Keratinocyte (primary cell): Measurements from ENCODE around the gene HHATL. TPM values are rescaled to one million over a fixed set of nuclear protein-coding genes. Genes with fewer than 3 reads are reported as not detected.

ENCODE experiments used
- DNase-seq: peaks from one replicate; pipeline ENCODE4 v3.0.0-alpha.2; 2011; ENCODE audit warnings: low read depth, missing footprints, low spot score
- FAIRE-seq: peaks from 2 replicates; lab custom pipeline; 2011; peaks lifted over from hg19 to GRCh38; lab: Jason Lieb, UNC
- H2AFZ ChIP-seq: 2 replicates; pipeline ENCODE4 v1.6.0; 2012; ENCODE audit warnings: low read length, control low read depth, inconsistent platforms; ENCODE audit not compliant: control insufficient read depth
- H3K27ac ChIP-seq: 2 replicates; pipeline ENCODE4 v1.5.1; 2011; ENCODE audit warnings: low read length; ENCODE audit not compliant: control insufficient read depth, insufficient read depth
- H3K27me3 ChIP-seq: 3 replicates; pipeline ENCODE4 v1.6.0; 2011; ENCODE audit warnings: low read length; ENCODE audit not compliant: control insufficient read depth, insufficient read depth; ENCODE audit errors: extremely low read depth
- H3K36me3 ChIP-seq, 2 experiments: 2 replicates in 1 of 2; 3 replicates in 1 of 2; pipeline ENCODE4 v1.5.1; 2011; ENCODE audit warnings: low read length in 2 of 2, mild to moderate bottlenecking in 1 of 2; ENCODE audit not compliant: control insufficient read depth in 2 of 2, insufficient read depth in 2 of 2; ENCODE audit errors: extremely low read depth in 1 of 2
- H3K4me1 ChIP-seq: 3 replicates; pipeline ENCODE4 v1.5.1; 2011; ENCODE audit warnings: low read length; ENCODE audit not compliant: control insufficient read depth, insufficient read depth; ENCODE audit errors: extremely low read depth
- H3K4me2 ChIP-seq: 3 replicates; pipeline ENCODE4 v1.6.0; 2011; ENCODE audit warnings: low read depth, low read length; ENCODE audit not compliant: control insufficient read depth, insufficient read depth; ENCODE audit errors: extremely low read depth
- H3K4me3 ChIP-seq, 3 experiments: fragments of 200-600 bp in 1 of 3; sonication (generic) in 1 of 3; 2 replicates in 2 of 3; 3 replicates in 1 of 3; pipeline ENCODE4 v1.5.1; 2011 to 2016; ENCODE audit warnings: low read length in 3 of 3, mild to moderate bottlenecking in 3 of 3, control low read depth in 2 of 3, inconsistent platforms in 1 of 3, low read depth in 1 of 3, mixed read lengths in 1 of 3, mixed run types in 1 of 3, moderate library complexity in 1 of 3; ENCODE audit not compliant: control insufficient read depth in 2 of 3, insufficient read depth in 2 of 3; ENCODE audit errors: extremely low read depth in 1 of 3
- H3K79me2 ChIP-seq: 2 replicates; pipeline ENCODE4 v1.6.0; 2012; ENCODE audit warnings: low read length; ENCODE audit not compliant: control insufficient read depth, insufficient read depth
- H3K9ac ChIP-seq: 3 replicates; pipeline ENCODE4 v1.6.0; 2011; ENCODE audit warnings: low read length; ENCODE audit not compliant: control insufficient read depth, insufficient read depth; ENCODE audit errors: extremely low read depth
- H3K9me1 ChIP-seq: 3 replicates; pipeline ENCODE4 v1.6.0; 2011; ENCODE audit warnings: low read length; ENCODE audit not compliant: control insufficient read depth, insufficient read depth; ENCODE audit errors: extremely low read depth
- H3K9me3 ChIP-seq: 2 replicates; pipeline ENCODE4 v1.5.1; 2012; ENCODE audit warnings: low read depth, low read length; ENCODE audit not compliant: control insufficient read depth
- H4K20me1 ChIP-seq: 3 replicates; pipeline ENCODE4 v1.6.0; 2011; ENCODE audit warnings: low read length; ENCODE audit not compliant: control insufficient read depth, insufficient read depth; ENCODE audit errors: extremely low read depth
- EZH2 ChIP-seq: IDR thresholded peaks from one replicate; pipeline ENCODE4 v1.6.1; 2012; ENCODE audit warnings: inconsistent platforms, mild to moderate bottlenecking, low read length, moderate library complexity
- dilution Hi-C: fragments of 300-500 bp; cut with MboI; formaldehyde crosslinking; loops from one replicate; pipeline ENCODE4 v1.7.0; 2020; ENCODE audit warnings: low sequenced_read_pairs; ENCODE audit not compliant: extremely low pct_ligation_motif_present
- polyA plus RNA-seq, 5 experiments: library from polyadenylated mRNA; depleted of rRNA in 3 of 5; stranded (reverse) in 3 of 5; stranded (forward) in 1 of 5; unstranded in 1 of 5; fragments of >200 nt; gene quantifications; 1 replicate in 1 of 5; 2 replicates in 3 of 5; 3 replicates in 1 of 5; pipeline versions ENCODE4 v1.2.1 to v1.2.3, GENCODE V29; 2011 to 2012; ENCODE audit warnings: missing spikeins in 2 of 5, low read depth in 1 of 5, low replicate concordance in 1 of 5
- TF ChIP-seq, protein P1 (sequence below), 3 experiments: IDR thresholded peaks in 1 of 3; conservative IDR thresholded peaks in 1 of 3; optimal IDR thresholded peaks in 1 of 3; 2 replicates in 2 of 3; 3 replicates in 1 of 3; pipeline versions ENCODE3 to v1.5.1; 2011; ENCODE audit warnings: low read length in 3 of 3, mild to moderate bottlenecking in 3 of 3, moderate library complexity in 2 of 3, control low read depth in 1 of 3, inconsistent platforms in 1 of 3; ENCODE audit not compliant: insufficient read depth in 2 of 3; ENCODE audit errors: extremely low read depth in 1 of 3

The HHATL gene
- polyA plus RNA-seq, 1 donor (not counting 4 experiments of a cell fraction or from before 2014, with no cell fraction given), result not detected

DNA sequence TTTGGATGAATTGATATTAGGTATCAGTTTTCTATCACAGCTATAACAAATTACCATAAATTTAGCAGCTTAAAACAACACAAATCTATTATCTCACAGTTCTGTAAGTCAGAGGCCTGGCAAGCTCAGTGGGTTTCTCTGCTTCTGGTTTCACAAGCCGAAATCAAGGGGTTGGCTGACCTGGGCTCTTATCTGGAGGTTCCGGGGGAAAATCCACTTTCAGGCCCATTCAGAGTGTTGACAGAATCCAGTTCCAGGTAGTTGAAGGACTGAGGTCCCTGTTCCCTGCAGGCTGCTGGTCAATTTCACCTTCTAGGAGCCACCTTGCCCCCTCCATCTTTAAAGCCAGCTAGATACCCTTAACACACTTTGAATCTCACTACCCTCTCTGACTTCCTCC lies 11.1 kb upstream of the HHATL start:
- H3K9me3 ChIP-seq, result no peaks in the 10 kb centered on the region
- FAIRE-seq (no peak), DNase-seq (no peak)
- no peaks in the 10 kb centered on the region for H3K27me3 ChIP-seq
- no peaks in the 10 kb centered on the region for H4K20me1 ChIP-seq
- no peaks in the 10 kb centered on the region for H3K36me3 ChIP-seq
- H3K27ac ChIP-seq, result no peak overlapping the region
- no peaks in the 10 kb centered on the region for H3K9me1 ChIP-seq
- H3K4me3 ChIP-seq, result no peak overlapping the region
- H3K79me2 ChIP-seq, result no peaks in the 10 kb centered on the region
- dilution Hi-C loops, result no loop called here
- H3K9ac ChIP-seq, result no peak overlapping the region
- H3K4me2 ChIP-seq, result no peak overlapping the region
- H3K4me1 ChIP-seq, result no peaks in the 10 kb centered on the region
- no peak overlapping the region for H2AFZ ChIP-seq
- TF ChIP-seq, protein P1, sequence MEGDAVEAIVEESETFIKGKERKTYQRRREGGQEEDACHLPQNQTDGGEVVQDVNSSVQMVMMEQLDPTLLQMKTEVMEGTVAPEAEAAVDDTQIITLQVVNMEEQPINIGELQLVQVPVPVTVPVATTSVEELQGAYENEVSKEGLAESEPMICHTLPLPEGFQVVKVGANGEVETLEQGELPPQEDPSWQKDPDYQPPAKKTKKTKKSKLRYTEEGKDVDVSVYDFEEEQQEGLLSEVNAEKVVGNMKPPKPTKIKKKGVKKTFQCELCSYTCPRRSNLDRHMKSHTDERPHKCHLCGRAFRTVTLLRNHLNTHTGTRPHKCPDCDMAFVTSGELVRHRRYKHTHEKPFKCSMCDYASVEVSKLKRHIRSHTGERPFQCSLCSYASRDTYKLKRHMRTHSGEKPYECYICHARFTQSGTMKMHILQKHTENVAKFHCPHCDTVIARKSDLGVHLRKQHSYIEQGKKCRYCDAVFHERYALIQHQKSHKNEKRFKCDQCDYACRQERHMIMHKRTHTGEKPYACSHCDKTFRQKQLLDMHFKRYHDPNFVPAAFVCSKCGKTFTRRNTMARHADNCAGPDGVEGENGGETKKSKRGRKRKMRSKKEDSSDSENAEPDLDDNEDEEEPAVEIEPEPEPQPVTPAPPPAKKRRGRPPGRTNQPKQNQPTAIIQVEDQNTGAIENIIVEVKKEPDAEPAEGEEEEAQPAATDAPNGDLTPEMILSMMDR (optimal IDR thresholded peaks at IDR 0.05 in 1 of 3, IDR thresholded peaks at IDR 0.05 in 1 of 3, conservative IDR thresholded peaks at IDR 0.05 in 1 of 3; ENCODE audit: extremely low read depth in 1 of 3, insufficient read depth in 2 of 3, low read length in 3 of 3), result no peak
- TF ChIP-seq EZH2, result no peak

DNA sequence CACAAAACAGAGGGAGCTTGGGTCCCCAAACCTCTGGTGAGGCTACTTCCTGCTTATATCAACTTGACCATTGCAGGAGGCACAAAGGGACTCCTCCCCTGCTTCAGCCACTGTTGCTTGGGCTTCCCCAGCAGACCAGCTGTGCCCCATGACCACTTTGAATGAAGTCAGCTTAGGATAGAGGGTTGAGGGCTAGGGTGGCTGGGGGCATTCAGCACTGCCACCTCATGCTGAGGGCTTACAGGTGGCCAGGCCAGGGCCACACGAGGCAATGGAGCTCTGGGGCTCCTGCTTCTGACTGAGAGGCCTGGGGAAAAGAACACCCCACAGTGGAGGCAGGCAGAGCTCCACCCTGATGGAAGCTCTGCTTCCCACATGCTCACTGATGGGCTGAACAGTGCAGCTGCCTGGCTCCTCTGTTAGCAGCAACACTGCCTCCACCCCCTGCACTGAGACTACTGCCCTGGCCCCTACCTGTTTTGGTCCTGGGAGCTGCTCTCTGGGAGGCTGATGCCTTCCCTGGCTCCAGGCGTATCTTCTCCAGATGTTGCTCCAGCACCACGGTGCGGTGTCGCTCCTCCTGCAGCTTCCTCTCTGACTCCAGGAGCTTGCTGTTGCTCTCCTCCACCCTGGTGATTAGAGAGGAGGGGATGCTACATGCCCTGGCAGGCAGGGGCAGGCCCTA lies 10.2 kb upstream of the HHATL start:
- FAIRE-seq, result no peak
- Histone ChIP-seq H2AFZ (no peak overlapping the region), H3K36me3 (no peaks in the 10 kb centered on the region), H3K9me1 (no peaks in the 10 kb centered on the region), H3K27ac (no peak overlapping the region), H3K4me2 (no peak overlapping the region), H3K27me3 (no peaks in the 10 kb centered on the region), H4K20me1 (no peaks in the 10 kb centered on the region), H3K9ac (no peak overlapping the region), H3K4me3 (no peak overlapping the region), H3K79me2 (no peaks in the 10 kb centered on the region), H3K9me3 (no peaks in the 10 kb centered on the region), H3K4me1 (no peaks in the 10 kb centered on the region)
- TF ChIP-seq, protein P1 (optimal IDR thresholded peaks at IDR 0.05 in 1 of 3, IDR thresholded peaks at IDR 0.05 in 1 of 3, conservative IDR thresholded peaks at IDR 0.05 in 1 of 3; ENCODE audit: extremely low read depth in 1 of 3, insufficient read depth in 2 of 3, low read length in 3 of 3), result no peak
- TF ChIP-seq EZH2, result no peak
- no peak for DNase-seq
- dilution Hi-C loops, result no loop called here
